Neutrophil (primary cell): ENCODE results near the gene SYCE3.
A peak's percentile ranks its signal among the peaks of the same experiment; 100 is the strongest.

ENCODE experiments used
- H3K27ac ChIP-seq: fragments of 200-600 bp; sonication (generic); 2 replicates; pipeline ENCODE4 v1.5.1; 2016; ENCODE audit warnings: mild to moderate bottlenecking, moderate library complexity
- H3K27me3 ChIP-seq: fragments of 200-600 bp; sonication (generic); 2 replicates; pipeline ENCODE4 v1.6.0; 2016; ENCODE audit warnings: mild to moderate bottlenecking
- H3K36me3 ChIP-seq: fragments of 200-600 bp; sonication (generic); 2 replicates; pipeline ENCODE4 v1.5.1; 2017
- H3K4me1 ChIP-seq, 2 experiments: fragments of 200-600 bp in 1 of 2; sonication (generic) in 1 of 2; 1 replicate in 1 of 2; 2 replicates in 1 of 2; pipeline versions ENCODE4 v1.5.1 to v1.6.1; 2013 to 2016; ENCODE audit warnings: low read depth in 1 of 2, low read length in 1 of 2, mild to moderate bottlenecking in 1 of 2, moderate library complexity in 1 of 2; ENCODE audit not compliant: control insufficient read depth in 1 of 2, insufficient read depth in 1 of 2
- H3K4me3 ChIP-seq, 2 experiments: fragments of 200-600 bp in 1 of 2; sonication (generic) in 1 of 2; 1 replicate in 1 of 2; 2 replicates in 1 of 2; pipeline ENCODE4 v1.5.1; 2013 to 2016; ENCODE audit warnings: low read depth in 1 of 2, low read length in 1 of 2, mild to moderate bottlenecking in 1 of 2, moderate library complexity in 1 of 2
- H3K9me3 ChIP-seq: fragments of 200-600 bp; sonication (generic); 2 replicates; pipeline ENCODE4 v1.5.1; 2016
- TF ChIP-seq, protein P1 (sequence below): fragments of 200-600 bp; sonication (generic); IDR thresholded peaks from 2 replicates; pipeline ENCODE4 v1.5.1; 2016; ENCODE audit warnings: antibody characterized with exemption

SYCE3 gene

DNA sequence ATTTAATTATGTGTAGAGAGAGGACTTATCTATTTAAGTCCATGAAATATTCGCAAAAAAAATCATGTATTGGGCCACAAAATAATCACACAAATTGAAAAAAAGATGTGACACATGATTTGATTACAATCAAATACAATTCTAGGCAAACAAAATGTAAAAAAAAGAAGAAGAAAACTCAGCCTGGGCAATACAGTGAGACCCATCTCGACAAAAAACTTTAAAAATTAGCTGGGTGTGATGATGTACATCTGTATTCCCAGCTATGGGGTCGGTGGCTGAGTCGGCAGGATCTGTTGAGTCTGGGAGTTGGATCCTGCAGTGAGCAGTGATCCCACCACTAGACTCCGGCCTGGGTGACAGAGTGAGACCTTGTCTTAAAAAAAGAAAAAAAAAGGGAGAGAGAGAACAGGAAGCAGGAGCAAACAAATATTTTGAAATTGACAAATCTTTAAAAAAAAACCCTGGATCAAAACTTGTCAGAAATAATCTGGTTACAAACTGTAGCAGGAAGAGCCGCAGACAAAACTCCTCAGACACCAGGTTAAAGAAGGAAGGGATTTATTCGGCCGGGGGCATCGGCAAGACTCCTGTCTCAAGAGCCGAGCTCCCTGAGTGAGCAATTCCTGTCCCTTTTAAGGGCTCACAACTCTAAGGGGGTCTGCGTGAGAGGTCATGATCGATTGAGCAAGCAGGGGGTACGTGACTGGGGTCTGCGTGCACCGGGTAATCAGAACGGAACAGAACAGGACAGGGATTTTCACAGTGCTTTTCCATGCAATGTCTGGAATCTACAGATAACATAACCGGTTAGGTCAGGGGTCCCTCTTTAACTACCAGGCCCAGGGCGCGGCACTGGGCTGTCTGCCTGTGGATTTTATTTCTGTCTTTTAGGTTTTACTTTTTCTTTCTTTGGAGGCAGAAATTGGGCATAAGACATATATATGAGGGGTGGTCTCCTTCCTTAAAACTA lies 29.6 kb downstream of the SYCE3 start:
- Histone ChIP-seq H3K4me1 (peaks cover 64 to 71% of the 10 kb centered on the region in 2 experiments), H3K27me3 (no peaks in the 10 kb centered on the region), H3K36me3 (peaks cover 14% of the 10 kb centered on the region), H3K27ac (peak overlapping the region; percentile 98), H3K4me3 (peak overlapping the region; percentile 81 to 98), H3K9me3 (no peaks in the 10 kb centered on the region)
- TF ChIP-seq, protein P1, sequence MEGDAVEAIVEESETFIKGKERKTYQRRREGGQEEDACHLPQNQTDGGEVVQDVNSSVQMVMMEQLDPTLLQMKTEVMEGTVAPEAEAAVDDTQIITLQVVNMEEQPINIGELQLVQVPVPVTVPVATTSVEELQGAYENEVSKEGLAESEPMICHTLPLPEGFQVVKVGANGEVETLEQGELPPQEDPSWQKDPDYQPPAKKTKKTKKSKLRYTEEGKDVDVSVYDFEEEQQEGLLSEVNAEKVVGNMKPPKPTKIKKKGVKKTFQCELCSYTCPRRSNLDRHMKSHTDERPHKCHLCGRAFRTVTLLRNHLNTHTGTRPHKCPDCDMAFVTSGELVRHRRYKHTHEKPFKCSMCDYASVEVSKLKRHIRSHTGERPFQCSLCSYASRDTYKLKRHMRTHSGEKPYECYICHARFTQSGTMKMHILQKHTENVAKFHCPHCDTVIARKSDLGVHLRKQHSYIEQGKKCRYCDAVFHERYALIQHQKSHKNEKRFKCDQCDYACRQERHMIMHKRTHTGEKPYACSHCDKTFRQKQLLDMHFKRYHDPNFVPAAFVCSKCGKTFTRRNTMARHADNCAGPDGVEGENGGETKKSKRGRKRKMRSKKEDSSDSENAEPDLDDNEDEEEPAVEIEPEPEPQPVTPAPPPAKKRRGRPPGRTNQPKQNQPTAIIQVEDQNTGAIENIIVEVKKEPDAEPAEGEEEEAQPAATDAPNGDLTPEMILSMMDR, result no peak

DNA sequence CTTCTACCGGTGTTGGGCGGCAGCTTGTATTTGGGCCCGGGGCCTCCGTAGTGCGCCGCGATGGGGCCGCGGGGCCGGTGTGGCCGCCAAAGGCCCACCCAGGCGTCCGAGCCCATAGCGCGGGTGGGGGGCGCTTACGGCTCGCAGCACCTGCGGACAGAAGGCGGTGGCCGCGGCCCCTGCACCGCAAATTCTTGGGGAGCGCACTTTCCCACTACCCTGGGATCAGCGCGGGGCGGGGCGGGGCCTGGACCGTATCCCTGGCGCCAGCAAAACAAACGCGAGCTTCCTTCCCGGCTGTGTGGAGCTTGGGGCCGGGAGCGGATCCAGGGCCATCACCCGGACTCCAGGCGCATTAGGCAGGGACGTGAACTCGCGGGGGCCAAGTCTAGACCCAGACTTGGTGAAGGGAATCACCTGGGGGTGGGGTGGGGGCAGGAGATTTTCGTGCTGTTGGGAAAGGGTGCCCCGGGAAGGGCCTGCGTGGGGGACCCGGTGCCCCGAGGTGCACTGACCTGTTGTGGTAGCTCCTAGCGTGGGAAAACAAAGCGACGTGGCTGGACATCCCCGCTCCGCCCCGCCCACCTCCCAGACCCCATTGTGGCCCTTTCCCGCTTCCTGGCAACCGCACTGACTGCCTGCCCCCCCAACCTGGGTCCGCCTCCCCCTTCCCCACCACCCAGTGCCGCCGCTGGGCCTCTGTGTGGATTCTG lies 30.6 kb downstream of the SYCE3 start:
- Histone ChIP-seq H3K4me3 (peak overlapping the region; percentile 81 to 98), H3K4me1 (peaks cover 64 to 71% of the 10 kb centered on the region in 2 experiments), H3K27me3 (no peaks in the 10 kb centered on the region), H3K9me3 (no peaks in the 10 kb centered on the region), H3K36me3 (peaks cover 17% of the 10 kb centered on the region), H3K27ac (peak overlapping the region; percentile 98)
- TF ChIP-seq, protein P1, result no peak

DNA sequence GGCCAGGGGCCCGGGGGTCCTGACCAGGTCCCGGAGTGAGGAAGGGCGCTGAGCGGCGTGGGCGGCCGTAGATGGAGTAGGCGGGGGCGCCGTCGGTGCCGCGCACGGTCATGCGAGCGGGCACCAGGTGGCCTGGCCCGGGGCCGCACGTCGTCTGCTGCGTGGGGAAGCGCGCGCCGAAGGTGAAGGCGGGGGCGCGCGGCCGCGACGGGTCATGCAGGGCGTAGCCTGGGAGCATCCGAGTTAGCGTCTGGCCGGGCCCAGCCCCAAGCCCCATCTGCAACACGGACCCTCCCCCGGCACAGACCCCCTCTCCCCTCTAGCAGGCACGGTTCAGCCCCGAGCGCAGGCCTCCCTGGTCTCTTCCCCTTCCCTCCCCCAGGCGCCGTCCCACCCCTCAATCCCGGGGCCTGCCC lies 31.2 kb downstream of the SYCE3 start:
- Histone ChIP-seq H3K4me1 (peaks cover 64 to 71% of the 10 kb centered on the region in 2 experiments), H3K9me3 (no peaks in the 10 kb centered on the region), H3K36me3 (peaks cover 17% of the 10 kb centered on the region), H3K27me3 (no peaks in the 10 kb centered on the region), H3K27ac (peak overlapping the region; percentile 98), H3K4me3 (peak overlapping the region; percentile 81 to 98)
- TF ChIP-seq, protein P1, result peak; percentile 48

DNA sequence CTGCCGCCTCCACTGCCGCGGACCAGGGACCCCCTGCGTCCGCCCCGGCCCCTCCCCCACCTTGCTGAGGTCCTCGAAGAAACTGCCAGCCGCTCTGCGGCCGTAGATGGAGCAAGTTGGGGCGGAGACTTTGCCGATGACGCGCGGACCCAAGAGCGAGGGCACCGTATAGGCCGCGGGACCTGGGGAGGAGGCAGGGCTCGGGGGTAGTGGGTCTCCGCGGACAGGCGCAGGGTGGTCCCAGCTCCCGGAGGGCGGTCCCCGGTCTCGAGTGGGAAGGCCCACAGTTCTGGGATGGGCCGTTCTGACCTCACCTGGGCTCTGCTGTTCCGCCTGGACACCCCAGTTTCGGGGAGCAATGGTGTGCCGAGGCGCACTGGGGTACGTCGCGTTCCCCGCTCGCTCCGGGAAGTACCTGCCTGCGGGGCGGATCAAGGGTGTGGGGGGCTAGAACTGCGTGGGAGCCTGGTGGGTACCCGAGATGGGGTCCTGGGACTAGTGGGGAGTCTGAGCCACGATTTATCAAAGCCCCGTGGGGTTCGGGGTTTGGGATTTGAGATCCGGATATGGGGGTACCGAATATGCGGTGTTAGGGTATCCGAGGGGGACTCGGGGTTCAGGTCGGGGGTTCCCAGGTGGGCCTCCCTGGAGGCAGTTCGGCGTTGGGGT lies 31.7 kb downstream of the SYCE3 start:
- peak overlapping the region; percentile 81 to 98 for H3K4me3 ChIP-seq
- no peaks in the 10 kb centered on the region for H3K9me3 ChIP-seq
- TF ChIP-seq, protein P1, result peak; percentile 29
- H3K27me3 ChIP-seq, result no peaks in the 10 kb centered on the region
- H3K4me1 ChIP-seq, result peaks cover 66 to 67% of the 10 kb centered on the region in 2 experiments
- H3K27ac ChIP-seq, result peak overlapping the region; percentile 98
- peaks cover 17% of the 10 kb centered on the region for H3K36me3 ChIP-seq

DNA sequence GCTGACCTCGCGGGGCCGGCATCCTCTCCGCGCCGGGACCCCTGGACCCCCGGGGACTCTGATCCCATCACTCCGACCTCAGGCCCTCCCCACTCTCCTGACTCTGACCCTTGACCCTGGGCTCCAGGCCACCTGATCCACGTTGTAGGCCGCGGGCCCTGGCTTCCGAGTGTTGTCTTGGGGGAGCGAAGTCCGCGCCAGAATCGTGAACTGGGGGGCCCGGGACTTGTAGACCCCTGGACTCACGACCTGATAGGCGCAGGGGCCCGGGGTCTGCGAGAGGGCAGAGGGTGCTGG lies 32.2 kb downstream of the SYCE3 start:
- Histone ChIP-seq H3K27ac (peak overlapping the region; percentile 98), H3K4me1 (peaks cover 63 to 68% of the 10 kb centered on the region in 2 experiments), H3K9me3 (no peaks in the 10 kb centered on the region), H3K4me3 (peak overlapping the region; percentile 81 to 98), H3K36me3 (peaks cover 17% of the 10 kb centered on the region), H3K27me3 (no peaks in the 10 kb centered on the region)
- TF ChIP-seq, protein P1, result no peak
